NCI-H446 treated with DMSO at 0.1 percent for 48 hours (cell line): ENCODE measurements around the gene CASR.
"Not testable (repeated sequence)": the region's sequence is repeated elsewhere in the genome, so short reads cannot be mapped to it uniquely, and the experiment has no call there.

Source experiments
- DNase-seq: peaks from one replicate; lab custom pipeline; 2025; lab: John Stamatoyannopoulos, UW

CASR gene, protein sequence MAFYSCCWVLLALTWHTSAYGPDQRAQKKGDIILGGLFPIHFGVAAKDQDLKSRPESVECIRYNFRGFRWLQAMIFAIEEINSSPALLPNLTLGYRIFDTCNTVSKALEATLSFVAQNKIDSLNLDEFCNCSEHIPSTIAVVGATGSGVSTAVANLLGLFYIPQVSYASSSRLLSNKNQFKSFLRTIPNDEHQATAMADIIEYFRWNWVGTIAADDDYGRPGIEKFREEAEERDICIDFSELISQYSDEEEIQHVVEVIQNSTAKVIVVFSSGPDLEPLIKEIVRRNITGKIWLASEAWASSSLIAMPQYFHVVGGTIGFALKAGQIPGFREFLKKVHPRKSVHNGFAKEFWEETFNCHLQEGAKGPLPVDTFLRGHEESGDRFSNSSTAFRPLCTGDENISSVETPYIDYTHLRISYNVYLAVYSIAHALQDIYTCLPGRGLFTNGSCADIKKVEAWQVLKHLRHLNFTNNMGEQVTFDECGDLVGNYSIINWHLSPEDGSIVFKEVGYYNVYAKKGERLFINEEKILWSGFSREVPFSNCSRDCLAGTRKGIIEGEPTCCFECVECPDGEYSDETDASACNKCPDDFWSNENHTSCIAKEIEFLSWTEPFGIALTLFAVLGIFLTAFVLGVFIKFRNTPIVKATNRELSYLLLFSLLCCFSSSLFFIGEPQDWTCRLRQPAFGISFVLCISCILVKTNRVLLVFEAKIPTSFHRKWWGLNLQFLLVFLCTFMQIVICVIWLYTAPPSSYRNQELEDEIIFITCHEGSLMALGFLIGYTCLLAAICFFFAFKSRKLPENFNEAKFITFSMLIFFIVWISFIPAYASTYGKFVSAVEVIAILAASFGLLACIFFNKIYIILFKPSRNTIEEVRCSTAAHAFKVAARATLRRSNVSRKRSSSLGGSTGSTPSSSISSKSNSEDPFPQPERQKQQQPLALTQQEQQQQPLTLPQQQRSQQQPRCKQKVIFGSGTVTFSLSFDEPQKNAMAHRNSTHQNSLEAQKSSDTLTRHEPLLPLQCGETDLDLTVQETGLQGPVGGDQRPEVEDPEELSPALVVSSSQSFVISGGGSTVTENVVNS

DNA sequence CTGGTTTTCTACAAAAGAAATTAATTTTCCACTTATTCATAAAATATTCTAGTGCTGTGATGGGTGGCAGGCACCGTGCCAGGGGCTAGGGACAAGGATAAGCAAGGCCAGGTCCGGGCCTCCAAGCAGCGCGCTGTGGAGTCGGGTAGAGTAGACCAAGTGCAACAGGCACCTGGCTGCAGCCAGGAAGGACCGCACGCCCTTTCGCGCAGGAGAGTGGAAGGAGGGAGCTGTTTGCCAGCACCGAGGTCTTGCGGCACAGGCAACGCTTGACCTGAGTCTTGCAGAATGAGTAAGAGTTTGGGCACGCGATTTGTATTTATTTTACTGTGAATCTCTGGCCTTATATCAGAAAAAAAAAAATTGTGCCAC lies at the start of gene CASR:
Gene CASR (plus strand): TSS at position 148 of the 372 bp plus-strand sequence. CDS start 70,522 bp downstream, outside the sequence.
- no peak for DNase-seq

DNA sequence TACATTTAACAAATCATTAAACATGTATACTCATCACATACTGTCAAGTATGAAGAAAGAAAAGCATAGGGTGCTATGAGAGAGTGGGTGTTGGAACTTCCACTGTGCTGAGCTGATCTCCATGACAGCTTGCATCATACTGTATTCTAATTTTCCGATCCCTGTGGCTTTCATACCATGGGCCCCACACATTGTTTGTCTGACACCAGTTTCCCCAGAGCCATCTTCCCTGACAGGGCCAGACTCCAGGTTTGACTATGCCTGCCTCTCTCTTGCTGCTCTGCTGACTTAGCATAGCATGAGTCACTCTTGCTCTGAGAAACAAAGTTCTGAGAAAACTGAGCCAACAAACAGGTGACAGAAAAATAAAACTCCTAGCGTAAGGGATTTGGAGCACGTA lies 37.0 kb upstream of the CASR start:
- DNase-seq: no peak

DNA sequence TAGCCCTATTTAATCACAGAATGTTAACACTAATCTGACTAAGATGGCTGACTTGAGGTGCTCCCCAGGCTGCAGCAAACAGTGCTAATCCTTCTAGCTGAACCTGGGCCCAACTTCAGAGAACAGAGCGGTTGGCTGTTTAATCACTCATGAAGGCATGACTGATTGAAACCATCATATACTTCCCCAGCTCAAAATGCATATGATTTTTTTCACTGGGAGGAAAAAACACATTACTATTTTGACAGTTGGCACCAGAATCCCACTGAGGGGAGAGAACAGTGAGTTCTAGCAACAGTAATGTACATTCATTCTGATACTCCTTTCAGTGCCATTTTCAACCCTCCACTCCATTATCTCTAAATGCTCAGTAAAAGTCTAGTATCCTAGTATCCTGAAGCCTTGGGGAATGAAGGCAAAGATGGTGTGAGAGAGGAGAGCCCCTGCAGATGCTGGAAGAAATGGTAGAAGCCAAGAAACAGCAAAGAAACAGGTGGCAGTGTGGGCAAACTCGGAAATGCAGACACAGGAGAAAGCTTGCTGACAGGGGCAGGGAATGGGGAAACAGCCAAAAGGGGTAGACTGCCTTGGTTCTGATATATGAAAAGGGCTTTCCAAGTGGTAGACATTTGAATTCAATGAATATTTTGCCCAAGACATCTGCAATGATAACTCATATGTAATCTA lies 34.4 kb upstream of the CASR start:
- DNase-seq: no peak

DNA sequence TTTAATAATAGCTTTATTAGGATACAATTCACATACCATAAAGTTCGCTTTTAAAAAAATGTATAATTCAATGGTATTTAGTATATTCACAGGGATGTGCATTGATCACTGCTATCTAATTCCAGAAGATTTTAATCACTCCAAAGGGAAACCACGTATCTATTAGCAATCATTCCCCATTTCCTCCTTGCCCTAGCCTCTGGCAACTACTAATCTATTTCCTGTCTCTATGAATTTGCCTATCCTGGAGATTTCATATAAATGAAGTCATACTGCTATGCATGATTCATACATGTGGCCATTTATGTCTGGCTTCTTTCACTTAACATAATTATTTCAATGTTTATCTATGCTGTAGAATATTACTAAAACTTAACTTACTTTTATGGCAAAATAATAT lies 32.0 kb upstream of the CASR start:
- DNase-seq: no peak

DNA sequence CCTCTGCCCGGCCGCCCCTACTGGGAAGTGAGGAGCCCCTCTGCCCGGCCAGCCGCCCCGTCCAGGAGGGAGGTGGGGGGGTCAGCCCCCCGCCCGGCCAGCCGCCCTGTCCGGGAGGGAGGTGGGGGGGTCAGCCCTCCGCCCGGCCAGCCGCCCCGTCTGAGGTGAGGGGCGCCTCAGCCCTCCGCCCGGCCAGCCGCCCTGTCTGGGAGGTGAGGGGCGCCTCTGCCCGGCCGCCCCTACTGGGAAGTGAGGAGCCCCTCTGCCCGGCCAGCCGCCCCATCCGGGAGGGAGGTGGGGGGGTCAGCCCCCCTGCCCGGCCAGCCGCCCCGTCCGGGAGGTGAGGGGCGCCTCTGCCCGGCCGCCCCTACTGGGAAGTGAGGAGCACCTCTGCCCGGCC lies 18.5 kb upstream of the CASR start:
- not testable (repeated sequence) for DNase-seq

DNA sequence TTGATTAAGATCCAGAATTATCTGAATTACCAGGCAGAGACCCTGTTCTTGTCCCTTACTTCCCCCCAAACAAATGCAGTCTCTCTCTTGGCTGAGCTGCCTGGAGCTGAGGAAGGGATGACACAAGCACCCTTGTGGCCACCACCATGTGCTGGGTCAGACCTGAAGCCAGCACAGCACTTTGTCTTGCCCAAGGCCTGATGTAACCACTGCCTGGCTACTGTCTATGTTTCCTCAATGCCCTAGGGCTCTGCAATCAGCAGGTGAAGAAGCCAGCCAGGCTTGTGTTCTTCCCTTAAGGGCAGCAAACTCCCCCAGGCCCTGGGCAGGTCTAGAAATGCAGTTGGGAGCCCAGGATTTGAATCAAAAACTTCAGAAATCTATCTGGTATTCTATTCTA lies 15.8 kb upstream of the CASR start:
- DNase-seq: no peak

DNA sequence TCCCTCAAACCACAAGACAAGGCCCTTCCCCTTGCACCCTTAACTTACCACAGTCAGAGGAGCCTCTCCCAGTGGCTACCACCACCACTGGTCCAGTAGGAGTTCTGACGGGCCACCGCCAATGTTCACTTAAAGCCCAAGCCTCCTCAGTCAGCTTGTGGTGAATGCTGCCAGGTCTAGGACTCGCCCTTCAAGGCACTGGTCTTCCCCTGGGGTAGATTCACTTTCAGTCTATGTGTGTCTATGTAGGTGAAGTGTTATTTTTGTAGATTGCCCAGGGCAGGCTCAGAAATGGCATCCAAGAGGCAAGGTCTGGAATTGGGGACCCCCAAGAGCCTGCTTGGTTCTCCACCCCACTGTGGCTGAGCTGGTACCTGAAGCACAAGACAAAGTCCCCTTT lies 15.4 kb upstream of the CASR start:
- DNase-seq: no peak

DNA sequence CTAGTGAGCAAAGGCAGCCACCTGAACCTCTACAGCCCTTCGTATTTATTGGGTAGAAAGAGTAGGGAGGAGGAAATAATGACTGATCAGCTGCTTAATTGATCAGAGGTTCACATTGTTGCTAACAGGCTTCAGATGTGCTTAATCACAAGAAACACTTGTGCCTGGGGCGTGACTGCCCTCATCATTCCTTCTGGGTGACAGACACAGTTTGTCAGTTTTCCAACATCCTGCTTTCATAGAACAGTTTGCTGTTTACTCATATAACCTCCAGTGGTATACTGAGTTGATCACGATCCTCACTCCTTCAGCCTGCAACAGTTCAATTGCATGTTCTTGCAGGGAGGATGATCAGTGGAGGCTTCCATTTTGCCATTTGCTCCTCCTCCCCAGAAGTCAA lies 13.6 kb upstream of the CASR start:
- DNase-seq: no peak

DNA sequence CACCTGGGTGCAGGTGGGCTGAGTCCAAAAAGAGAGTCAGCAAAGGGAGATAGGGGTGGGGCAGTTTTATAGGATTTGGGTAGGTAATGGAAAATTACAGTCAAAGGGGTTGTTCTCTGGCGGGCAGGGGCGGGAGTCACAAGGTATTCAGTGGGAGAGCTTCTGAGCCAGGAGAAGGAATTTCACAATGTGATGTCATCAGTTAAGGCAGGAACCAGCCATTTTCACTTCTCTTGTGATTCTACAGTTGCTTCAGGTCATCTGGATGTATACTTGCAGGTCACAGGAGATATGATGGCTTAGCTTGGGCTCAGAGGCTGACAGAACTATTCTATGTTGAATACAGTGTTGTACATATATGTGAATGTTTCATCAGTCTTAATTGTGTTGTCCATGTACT lies 12.1 kb upstream of the CASR start:
- DNase-seq: not testable (repeated sequence)

DNA sequence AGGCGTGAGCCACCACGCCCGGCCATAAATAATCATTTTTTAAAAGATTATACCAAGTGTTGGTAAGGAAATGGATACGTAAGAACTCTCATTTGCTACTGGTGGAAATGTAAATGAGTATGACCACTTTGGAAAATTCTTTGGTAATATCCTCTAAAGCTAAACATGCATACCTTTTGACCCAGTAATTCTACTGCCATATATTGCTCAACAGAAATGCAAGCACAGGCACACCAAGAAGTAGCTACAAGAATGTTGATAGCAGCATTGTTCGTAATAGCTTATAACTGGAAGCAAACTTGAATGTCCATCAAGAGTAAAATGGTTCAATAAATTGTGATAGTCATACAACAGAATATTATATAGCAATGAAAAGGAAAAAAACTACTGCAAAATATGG lies 4.8 kb upstream of the CASR start:
- DNase-seq: no peak

DNA sequence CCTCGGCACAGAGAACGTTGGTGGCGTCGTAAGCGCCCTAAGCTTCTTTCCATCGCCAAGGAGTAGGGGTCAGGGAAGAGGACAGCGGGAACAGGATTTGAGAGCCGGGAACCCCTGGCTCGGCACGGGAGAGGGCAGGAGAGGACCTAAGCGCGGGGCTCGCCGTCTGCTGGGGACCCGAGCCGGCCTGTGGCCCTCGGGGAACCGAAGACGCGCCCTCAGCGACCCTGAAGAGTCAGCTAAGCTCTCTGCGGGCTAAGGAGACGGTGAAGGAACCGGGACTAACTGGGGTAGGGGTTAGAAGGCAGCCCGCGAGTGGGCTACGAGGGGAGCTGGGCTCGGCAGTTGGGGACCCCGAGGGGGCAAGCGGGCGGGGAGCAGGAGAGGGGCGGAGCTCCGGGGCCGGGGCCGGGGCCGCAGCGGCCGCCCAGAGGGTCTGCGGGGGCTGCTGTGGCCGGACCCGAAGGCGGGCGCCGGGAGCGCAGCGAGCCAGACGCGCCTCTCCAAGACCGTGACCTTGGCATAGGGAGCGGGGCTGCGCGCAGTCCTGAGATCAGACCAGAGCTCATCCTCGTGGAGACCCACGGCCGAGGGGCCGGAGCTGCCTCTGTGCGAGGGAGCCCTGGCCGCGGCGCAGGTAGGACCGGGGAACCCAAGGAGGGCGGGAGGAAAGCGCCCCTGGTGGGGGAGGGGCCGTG lies 574 bp downstream of the CASR start:
- no peak for DNase-seq

DNA sequence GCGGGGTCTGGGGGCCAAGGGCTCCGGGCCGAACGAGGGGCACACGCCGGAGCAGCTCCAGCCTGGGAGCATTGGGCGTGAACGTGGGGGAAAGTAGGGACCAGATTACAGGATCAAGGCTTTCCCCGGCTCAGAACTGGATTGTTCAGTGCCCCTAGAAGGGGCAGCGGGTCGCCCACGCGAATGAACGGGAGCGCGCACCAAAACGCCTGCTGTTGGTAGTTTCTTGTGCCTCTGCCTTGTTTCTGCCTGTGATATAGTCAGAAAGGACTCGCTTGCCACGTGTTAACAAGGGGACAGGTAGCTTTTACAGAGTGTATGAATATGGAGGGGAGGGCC lies 1.1 kb downstream of the CASR start:
- DNase-seq: no peak

DNA sequence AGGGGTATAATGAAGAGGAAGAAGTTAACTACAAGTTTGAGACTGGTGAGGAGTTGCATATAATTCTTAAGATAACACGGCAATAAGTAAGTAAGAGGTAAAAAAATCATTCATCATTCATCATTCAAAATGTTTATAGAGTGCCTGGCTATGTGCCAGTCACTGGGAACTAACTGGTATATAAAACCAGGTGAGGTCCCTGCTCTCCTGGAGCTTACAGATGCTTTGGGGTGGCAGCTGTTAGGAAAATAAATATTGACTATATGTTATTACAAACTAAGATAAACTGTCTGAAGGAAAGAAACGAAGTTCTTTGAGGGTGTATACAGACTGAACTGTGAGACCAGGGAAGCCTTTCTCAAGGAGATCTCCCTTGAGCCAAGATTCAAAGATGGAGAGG lies 2.9 kb downstream of the CASR start:
- DNase-seq: no peak

DNA sequence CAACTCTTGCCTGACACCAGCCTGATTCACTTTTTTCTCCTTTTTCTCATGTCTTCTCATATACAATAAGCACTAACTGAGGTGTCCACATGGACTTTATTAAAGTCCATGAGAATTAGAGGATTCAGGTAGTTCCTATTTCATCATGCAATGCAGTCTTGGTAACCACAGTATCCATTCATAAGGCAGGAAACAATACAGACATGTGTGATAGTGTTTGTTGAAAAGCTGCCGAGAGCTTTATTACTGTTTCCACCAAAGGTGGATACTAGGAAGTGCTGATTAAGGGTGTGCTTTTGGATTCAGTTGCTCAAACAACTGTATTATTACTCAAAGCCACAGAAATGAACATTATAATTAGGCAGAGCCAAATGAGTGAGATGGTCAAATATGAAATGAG lies 5.3 kb downstream of the CASR start:
- DNase-seq: no peak

DNA sequence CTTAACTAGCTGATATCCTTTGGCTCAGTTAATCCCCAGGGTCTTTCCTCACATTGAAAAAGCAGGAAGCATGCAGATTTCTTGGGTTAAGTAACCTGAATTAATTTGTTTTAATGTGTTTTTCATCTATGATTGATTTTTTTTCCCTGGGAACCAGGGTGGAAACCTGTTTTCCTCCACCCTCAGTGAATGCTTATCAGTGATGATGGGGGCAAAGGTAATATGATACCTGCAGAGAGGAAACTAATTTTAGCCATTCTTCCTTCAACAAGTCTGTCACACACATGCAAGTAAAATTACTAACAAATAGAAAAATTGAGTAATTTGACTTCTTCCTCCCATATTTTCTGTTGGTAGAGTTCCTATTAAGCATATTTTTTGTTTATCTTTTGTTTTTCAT lies 5.9 kb downstream of the CASR start:
- no peak for DNase-seq

DNA sequence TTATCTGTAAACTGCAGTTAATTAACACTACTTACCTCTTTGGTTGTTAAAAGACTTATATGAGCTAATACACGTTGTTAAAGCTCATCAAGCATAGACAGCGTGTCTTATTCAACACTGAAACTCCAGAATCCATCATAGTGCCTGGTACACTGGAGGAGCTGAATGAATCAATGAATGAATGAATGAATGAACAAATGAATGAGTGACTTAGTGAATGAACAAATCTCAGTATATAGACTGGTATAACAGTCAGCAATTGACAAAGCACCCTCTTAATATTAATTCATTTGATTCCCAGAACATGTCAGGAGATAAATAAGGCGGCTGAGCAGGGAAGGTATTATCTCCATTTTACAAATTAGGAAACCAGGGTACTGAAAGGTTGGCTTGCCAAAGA lies 7.1 kb downstream of the CASR start:
- no peak for DNase-seq

DNA sequence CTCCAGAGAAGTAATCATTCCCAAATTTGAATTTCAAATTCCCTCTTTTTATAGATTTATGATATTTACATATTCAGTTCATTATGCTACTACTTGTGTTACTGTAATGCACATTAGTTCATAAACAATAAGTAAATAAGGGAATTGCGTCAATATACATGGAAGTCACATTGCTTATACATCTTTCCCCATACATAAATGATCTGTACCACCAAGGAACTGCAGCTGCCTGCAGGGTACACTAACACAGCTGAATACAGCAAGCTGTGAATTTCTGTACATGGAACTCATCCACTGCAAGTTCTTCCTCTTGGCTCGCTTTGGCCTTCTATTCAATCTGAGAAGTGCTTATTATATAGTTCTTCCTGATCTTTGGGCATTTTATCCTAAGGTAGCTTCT lies 15.5 kb downstream of the CASR start:
- no peak for DNase-seq

DNA sequence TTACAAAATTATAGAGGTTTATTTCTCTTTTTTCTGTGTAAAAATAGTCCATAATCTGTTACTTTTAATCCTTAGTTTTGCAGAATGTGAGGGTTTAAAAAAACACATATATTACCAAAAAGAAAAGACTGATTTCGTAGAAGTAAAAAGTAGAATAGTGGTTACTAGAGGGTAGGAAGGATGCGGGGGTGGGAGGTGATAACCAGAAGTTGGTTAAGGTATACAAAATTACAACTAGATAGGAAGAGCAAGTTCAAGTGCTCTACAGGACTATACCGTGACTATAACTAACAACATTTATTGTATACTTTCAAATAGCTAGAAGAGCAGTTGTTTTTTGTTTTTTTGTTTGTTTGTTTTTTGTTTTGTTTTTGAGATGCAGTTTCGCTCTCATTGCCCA lies 16.1 kb downstream of the CASR start:
- no peak for DNase-seq

DNA sequence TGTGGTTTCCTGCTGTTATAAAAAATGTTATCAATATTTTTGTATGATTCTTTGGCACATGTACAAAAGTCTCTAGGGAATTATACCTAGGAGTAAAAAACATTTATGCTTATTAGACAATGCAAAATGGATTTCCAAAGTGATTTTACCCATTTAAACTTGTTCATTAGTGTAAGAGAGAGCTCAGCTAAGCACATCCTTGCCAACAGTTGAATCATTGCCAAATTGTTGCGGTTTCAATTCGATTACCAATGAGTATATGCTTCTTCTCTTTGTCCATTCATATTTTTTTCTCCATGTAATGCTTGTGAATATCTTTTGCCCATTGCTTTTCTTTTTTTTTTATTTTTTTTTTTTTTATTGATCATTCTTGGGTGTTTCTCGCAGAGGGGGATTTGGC lies 17.2 kb downstream of the CASR start:
- no peak for DNase-seq

DNA sequence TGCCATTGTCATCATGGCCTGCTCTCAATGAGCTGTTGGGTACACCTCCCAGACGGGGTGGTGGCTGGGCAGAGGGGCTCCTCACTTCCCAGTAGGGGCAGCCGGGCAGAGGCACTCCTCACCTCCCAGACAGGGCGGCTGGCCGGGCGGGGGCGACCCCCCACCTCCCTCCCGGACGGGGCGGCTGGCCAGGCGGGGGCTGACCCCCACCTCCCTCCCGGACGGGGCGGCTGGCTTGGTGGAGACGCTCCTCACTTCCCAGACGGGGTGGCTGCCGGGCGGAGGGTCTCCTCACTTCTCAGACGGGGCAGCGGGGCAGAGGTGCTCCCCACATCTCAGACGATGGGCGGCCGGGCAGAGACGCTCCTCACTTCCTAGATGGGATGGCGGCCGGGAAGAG lies 18.0 kb downstream of the CASR start:
- DNase-seq: not testable (repeated sequence)

DNA sequence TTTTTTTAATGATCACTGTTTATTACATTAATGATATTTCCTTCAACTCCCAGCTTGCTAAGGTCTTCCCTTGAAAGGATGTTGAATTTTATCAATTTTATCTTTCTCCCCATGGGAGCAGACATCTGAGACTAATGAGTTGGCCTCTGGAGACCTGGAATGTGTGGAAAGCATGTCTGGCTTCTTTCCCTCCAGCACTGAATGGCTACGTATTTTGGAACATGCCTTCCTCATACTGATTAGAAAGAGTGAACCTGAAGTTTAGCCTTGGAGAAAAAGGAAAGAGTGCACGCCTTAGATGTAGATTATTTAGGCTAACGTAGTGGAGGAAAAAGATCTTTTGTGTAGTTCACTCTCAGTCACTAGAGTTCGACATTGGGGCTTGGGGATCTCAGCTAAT lies 25.1 kb downstream of the CASR start:
- no peak for DNase-seq

DNA sequence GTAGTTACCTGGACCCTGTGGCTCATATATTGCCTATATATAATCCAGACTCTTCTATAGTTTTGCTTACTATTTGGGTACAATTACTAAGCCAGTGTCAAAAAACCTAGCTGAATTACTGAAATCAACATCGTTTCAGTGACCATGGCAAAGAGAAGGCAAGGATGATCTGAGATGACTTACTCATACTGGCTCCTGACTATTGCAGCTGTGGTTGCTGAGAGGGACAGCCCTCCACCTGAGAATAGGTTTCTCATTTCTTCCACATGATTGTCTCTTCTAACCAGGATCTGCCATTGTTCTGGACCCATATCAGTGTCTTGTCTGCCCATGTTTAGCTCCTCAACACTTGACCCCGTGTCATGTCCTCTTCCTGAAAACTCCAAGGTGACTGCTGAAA lies 30.2 kb downstream of the CASR start:
- no peak for DNase-seq
